DOHH2 (cell line): ENCODE results near the gene GK2.

Experiments used
- H3F3A ChIP-seq: fragments of 200-600 bp; sonication (generic), shearing (Covaris generic); 2 replicates; pipeline ENCODE4 v1.6.0; 2016; ENCODE audit warnings: antibody characterized with exemption, mild to moderate bottlenecking; ENCODE audit not compliant: control insufficient read depth, insufficient read depth
- H3K27ac ChIP-seq: fragments of 200-600 bp; sonication (generic); 2 replicates; pipeline ENCODE4 v1.5.1; 2014; ENCODE audit warnings: low read depth, mild to moderate bottlenecking, low read length, moderate library complexity
- H3K27me3 ChIP-seq: fragments of 200-600 bp; sonication (generic); 2 replicates; pipeline ENCODE4 v1.6.1; 2014; ENCODE audit warnings: mild to moderate bottlenecking, low read length, mixed read lengths; ENCODE audit not compliant: control insufficient read depth
- H3K36me3 ChIP-seq: fragments of 200-600 bp; sonication (generic); 2 replicates; pipeline ENCODE4 v1.6.1; 2014; ENCODE audit warnings: mild to moderate bottlenecking, low read length, moderate library complexity, mixed read lengths; ENCODE audit not compliant: control insufficient read depth
- H3K4me1 ChIP-seq: fragments of 200-600 bp; sonication (generic); 2 replicates; pipeline ENCODE4 v1.6.1; 2014; ENCODE audit warnings: mild to moderate bottlenecking, low read length, mixed read lengths; ENCODE audit not compliant: control insufficient read depth
- H3K4me2 ChIP-seq: fragments of 200-600 bp; sonication (generic); 2 replicates; pipeline ENCODE4 v1.6.0; 2014; ENCODE audit warnings: mild to moderate bottlenecking, low read length, moderate library complexity
- H3K4me3 ChIP-seq: fragments of 200-600 bp; sonication (generic); 2 replicates; pipeline ENCODE4 v1.5.1; 2014; ENCODE audit warnings: mild to moderate bottlenecking, low read length, mixed read lengths
- H3K79me2 ChIP-seq: fragments of 200-600 bp; sonication (generic); 2 replicates; pipeline ENCODE4 v1.6.1; 2014; ENCODE audit warnings: mild to moderate bottlenecking, low read length, mixed read lengths; ENCODE audit not compliant: control insufficient read depth
- H3K9me2 ChIP-seq: fragments of 200-600 bp; sonication (generic); replicated peaks from 2 replicates; pipeline ENCODE4 v1.6.1; 2014; ENCODE audit warnings: mild to moderate bottlenecking, low read length, mixed read lengths; ENCODE audit not compliant: control insufficient read depth
- H3K9me3 ChIP-seq: fragments of 200-600 bp; sonication (generic); 2 replicates; pipeline ENCODE4 v1.6.1; 2014; ENCODE audit warnings: antibody characterized with exemption, low read length, mixed read lengths; ENCODE audit not compliant: control insufficient read depth, insufficient read depth
- H4K20me1 ChIP-seq: fragments of 200-600 bp; sonication (generic); 2 replicates; pipeline ENCODE4 v1.6.0; 2014; ENCODE audit warnings: low read depth, mild to moderate bottlenecking, antibody characterized with exemption, low read length, moderate library complexity; ENCODE audit not compliant: control insufficient read depth, insufficient read depth
- CTCF ChIP-seq: fragments of 200-600 bp; sonication (generic); IDR thresholded peaks from one replicate; pipeline ENCODE4 v1.5.1; 2014; ENCODE audit warnings: antibody characterized with exemption, mild to moderate bottlenecking, low read depth, low read length; ENCODE audit not compliant: poor library complexity, severe bottlenecking
- EZH2phosphoT487 ChIP-seq: fragments of 200-600 bp; sonication (generic); IDR thresholded peaks from 2 replicates; pipeline ENCODE4 v1.6.1; 2017; ENCODE audit warnings: borderline replicate concordance, mild to moderate bottlenecking, antibody characterized with exemption, low read length, moderate library complexity, mixed read lengths

Gene GK2

GRCh38 chr4:79431839-79432238 is 23.8 kb upstream of the GK2 start:
- Histone ChIP-seq H3K9me2 (no peaks in the 10 kb centered on the region), H3K9me3 (no peaks in the 10 kb centered on the region), H3K4me2 (no peak overlapping the region), H3K27ac (no peak overlapping the region), H4K20me1 (no peaks in the 10 kb centered on the region), H3F3A (no peaks in the 10 kb centered on the region), H3K27me3 (no peaks in the 10 kb centered on the region), H3K4me1 (no peaks in the 10 kb centered on the region), H3K36me3 (no peaks in the 10 kb centered on the region), H3K79me2 (no peaks in the 10 kb centered on the region), H3K4me3 (no peak overlapping the region)
- TF ChIP-seq EZH2phosphoT487 = no peak
- TF ChIP-seq CTCF = no peak

GRCh38 chr4:79429113-79429903 is 21.3 kb upstream of the GK2 start:
- no peak overlapping the region for H3K27ac ChIP-seq
- no peaks in the 10 kb centered on the region for H3F3A ChIP-seq
- H3K27me3 ChIP-seq = no peaks in the 10 kb centered on the region
- H3K79me2 ChIP-seq = no peaks in the 10 kb centered on the region
- H3K9me2 ChIP-seq = no peaks in the 10 kb centered on the region
- TF ChIP-seq CTCF = no peak
- no peak for TF ChIP-seq EZH2phosphoT487
- no peaks in the 10 kb centered on the region for H3K9me3 ChIP-seq
- no peaks in the 10 kb centered on the region for H4K20me1 ChIP-seq
- H3K4me1 ChIP-seq = no peaks in the 10 kb centered on the region
- no peak overlapping the region for H3K4me3 ChIP-seq
- H3K4me2 ChIP-seq = no peak overlapping the region
- H3K36me3 ChIP-seq = no peaks in the 10 kb centered on the region

- H3K9me3 ChIP-seq = no peaks in the 10 kb centered on the region; the same call in 1 of the 2 replicates
- H3K4me2 ChIP-seq = no peak overlapping the region
- H3F3A ChIP-seq = no peaks in the 10 kb centered on the region
- H3K4me1 ChIP-seq = no peaks in the 10 kb centered on the region
- H3K36me3 ChIP-seq = no peaks in the 10 kb centered on the region
- H4K20me1 ChIP-seq = no peaks in the 10 kb centered on the region
- no peaks in the 10 kb centered on the region for H3K9me2 ChIP-seq
- no peak overlapping the region for H3K4me3 ChIP-seq
- no peaks in the 10 kb centered on the region for H3K27me3 ChIP-seq
- H3K79me2 ChIP-seq = no peaks in the 10 kb centered on the region
- TF ChIP-seq EZH2phosphoT487 (no peak), CTCF (no peak)
- no peak overlapping the region for H3K27ac ChIP-seq
Measured at GRCh38 chr4:79426989-79427388, 19.0 kb upstream of the GK2 start.
